Measurements from ENCODE around the gene SCAMP3. TPM values are rescaled to one million over a fixed set of nuclear protein-coding genes. Genes with fewer than 3 reads are reported as not detected.

SCAMP3 gene
- total and polyA plus RNA-seq, 9 donors: 27.1 to 63.0 (median 40.9) TPM

GRCh38 chr1:155307247-155307740, 45.1 kb upstream of the SCAMP3 start:
- intact Hi-C loops (cut with DNase I): no loop called here
- no peaks in the 10 kb centered on the region for H3K9me3 ChIP-seq
- peaks cover 5% of the 10 kb centered on the region for H3K4me1 ChIP-seq (ENCODE audit: insufficient read depth)
- WGBS, 3 donors: 35 to 46% (median 44%) methylated on average over 6 of the region's 6 CpGs
- DNase-seq: no peak
- H3K27me3 ChIP-seq: no peaks in the 10 kb centered on the region
- TF ChIP-seq POLR2A (IDR thresholded peaks at IDR 0.05) (no peak), CTCF (IDR thresholded peaks at IDR 0.05) (no peak), EP300 (IDR thresholded peaks at IDR 0.05) (no peak)
- no peaks in the 10 kb centered on the region for H3K36me3 ChIP-seq
- H3K4me3 ChIP-seq: no peak overlapping the region
- no peak overlapping the region for H3K27ac ChIP-seq

GRCh38 chr1:155305881-155306391, 43.8 kb upstream of the SCAMP3 start:
- H3K9me3 ChIP-seq: no peaks in the 10 kb centered on the region
- peaks cover 5% of the 10 kb centered on the region for H3K4me1 ChIP-seq (ENCODE audit: insufficient read depth)
- H3K27me3 ChIP-seq: no peaks in the 10 kb centered on the region
- H3K36me3 ChIP-seq: no peaks in the 10 kb centered on the region
- no peak overlapping the region for H3K4me3 ChIP-seq
- WGBS, 3 donors: 50 to 67% (median 59%) methylated on average over 7 of the region's 7 CpGs
- intact Hi-C loops (cut with DNase I): no loop called here
- no peak for DNase-seq
- no peak for TF ChIP-seq CTCF (IDR thresholded peaks at IDR 0.05)
- no peak for TF ChIP-seq EP300 (IDR thresholded peaks at IDR 0.05)
- no peak for TF ChIP-seq POLR2A (IDR thresholded peaks at IDR 0.05)
- H3K27ac ChIP-seq: no peak overlapping the region

DNA sequence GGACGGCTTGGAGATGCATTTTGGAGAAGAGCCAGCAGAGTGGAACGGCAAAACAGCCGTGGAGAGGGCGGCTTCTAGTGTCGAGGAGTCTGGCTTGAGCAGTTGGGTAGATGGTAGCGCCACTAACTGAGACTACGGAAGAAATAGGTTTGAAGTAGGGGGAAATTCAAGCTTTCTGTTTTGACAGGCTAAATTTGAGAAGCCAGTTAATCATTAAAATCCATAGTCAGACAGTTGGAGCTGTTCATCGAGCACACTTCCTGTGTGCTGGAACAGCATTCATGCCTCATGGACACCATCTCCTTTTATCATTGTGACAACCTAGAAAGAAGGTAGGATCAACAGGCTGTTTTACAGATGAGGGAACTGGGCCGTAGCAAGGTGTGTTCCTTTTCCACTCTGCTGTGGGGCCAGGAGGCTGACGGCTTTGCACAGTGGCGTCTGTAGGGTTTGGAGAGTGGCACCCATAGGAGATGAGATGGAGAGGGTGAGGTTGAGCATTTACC, 42.5 kb upstream of the SCAMP3 start:
- TF ChIP-seq CTCF (IDR thresholded peaks at IDR 0.05): no peak
- no peak for TF ChIP-seq EP300 (IDR thresholded peaks at IDR 0.05)
- no peak for TF ChIP-seq POLR2A (IDR thresholded peaks at IDR 0.05)
- 70 to 78% (median 78%) methylated on average over 11 of the region's 11 CpGs for WGBS, 3 donors
- Histone ChIP-seq H3K36me3 (no peaks in the 10 kb centered on the region), H3K27me3 (no peaks in the 10 kb centered on the region), H3K4me3 (no peak overlapping the region), H3K27ac (no peak overlapping the region), H3K9me3 (no peaks in the 10 kb centered on the region), H3K4me1 (ENCODE audit: insufficient read depth) (peaks cover 4% of the 10 kb centered on the region)
- no peak for DNase-seq
- intact Hi-C loops (cut with DNase I): no loop called here

DNA sequence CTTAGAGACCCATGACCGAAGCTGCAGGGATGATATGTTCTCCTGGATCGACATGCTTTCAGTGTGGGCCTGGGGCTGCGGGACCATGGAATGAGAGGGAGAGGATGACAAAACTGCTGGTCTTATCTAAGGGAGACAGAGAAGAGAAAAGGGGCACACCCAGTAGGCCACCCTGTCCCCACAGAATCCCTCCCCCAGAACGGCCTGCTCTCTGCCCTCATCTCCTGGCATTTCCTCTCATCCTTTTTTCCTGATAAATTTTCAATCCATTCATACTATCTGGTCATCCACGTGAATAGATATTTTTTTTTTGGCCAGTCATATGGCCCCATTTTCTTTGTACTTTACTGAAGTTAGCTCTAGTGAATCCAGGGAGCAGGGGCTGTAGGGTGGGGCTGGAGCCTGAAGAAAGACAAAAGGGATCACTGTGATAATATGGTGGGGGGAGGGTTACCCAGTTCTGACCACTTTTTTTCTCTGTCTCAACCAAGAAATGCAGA, 39.2 kb upstream of the SCAMP3 start, which contains the start of gene PKLR:
TSS of gene PKLR (minus strand) at position 97 of the 500 bp plus-strand sequence. CDS start at position 54, 43 bp downstream.
- 75 to 79% (median 79%) methylated on average over 5 of the region's 5 CpGs for WGBS, 3 donors
- Histone ChIP-seq H3K27ac (no peak within 1 kb of the TSS), H3K4me1 (ENCODE audit: insufficient read depth) (no peaks in the 10 kb centered on the region), H3K36me3 (no peaks in the 10 kb centered on the region), H3K4me3 (no peak within 1 kb of the TSS), H3K27me3 (no peaks in the 10 kb centered on the region), H3K9me3 (no peaks in the 10 kb centered on the region)
- DNase-seq: no peak
- TF ChIP-seq CTCF (IDR thresholded peaks at IDR 0.05): no peak
- TF ChIP-seq POLR2A (IDR thresholded peaks at IDR 0.05): no peak
- no peak for TF ChIP-seq EP300 (IDR thresholded peaks at IDR 0.05)
- intact Hi-C loops (cut with DNase I): no loop called here

Data from ovary (tissue), 9 donors.